ENCODE measurements around the gene METTL8.
"Not testable (repeated sequence)": the region's sequence is repeated elsewhere in the genome, so short reads cannot be mapped to it uniquely, and the experiment has no call there.

METTL8 gene

DNA sequence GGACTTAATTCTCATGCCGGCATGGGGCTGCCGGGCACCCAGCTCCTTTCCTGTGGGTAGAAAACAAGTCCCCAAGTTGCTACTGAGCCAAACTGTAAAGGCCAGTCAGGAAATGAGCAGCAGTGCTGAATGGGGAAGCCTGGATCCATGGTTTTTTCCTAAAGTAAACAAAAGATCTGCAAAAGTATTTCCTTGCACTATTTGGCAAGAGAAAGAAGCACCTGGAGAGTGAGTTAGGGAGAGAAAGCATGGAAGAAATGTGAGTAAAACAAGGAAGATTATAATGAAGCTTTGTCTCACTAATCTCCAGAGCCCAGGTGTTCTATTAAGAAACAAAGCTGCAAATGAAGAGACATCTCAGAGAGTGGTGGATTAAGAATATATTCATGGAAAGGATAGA is 117.6 kb downstream of the METTL8 start:
- no peak for DNase-seq (ENCODE audit: low read depth in 2 of 3, low spot score in 1 of 3)

- DNase-seq (ENCODE audit: low read depth in 2 of 3, low spot score in 1 of 3) = no peak
These were observed 118.0 kb downstream of the METTL8 start for GRCh38 chr2:171315781-171316180.

- DNase-seq (ENCODE audit: low read depth in 2 of 3, low spot score in 1 of 3) = not testable (repeated sequence)
These were observed 121.6 kb downstream of the METTL8 start for GRCh38 chr2:171312182-171312581.

DNA sequence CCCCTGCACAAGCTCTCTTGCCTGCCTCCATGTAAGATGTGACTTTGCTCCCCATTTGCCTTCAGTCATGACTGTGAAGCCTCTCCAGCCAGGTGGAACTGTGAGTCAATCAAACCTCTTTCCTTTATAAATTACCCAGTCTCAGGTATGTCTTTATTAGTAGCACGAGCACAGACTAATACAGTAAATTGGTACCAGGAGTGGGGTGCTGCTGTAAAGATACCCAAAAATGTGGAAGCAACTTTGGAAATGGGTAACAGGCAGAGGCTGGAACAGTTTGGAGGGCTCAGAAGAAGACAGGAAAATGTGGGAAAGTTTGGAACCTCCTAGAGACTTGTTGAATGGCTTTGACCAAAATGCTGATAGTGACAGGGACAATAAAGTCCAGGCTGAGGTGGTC is 122.2 kb downstream of the METTL8 start:
- not testable (repeated sequence) for DNase-seq (ENCODE audit: low read depth in 2 of 3, low spot score in 1 of 3)

- DNase-seq (ENCODE audit: low read depth in 2 of 3, low spot score in 1 of 3) = no peak
These were observed 122.9 kb downstream of the METTL8 start for GRCh38 chr2:171310889-171311288.

GRCh38 chr2:171309455-171310286 is 124.1 kb downstream of the METTL8 start:
- DNase-seq (ENCODE audit: low read depth in 2 of 3, low spot score in 1 of 3) = no peak

DNA sequence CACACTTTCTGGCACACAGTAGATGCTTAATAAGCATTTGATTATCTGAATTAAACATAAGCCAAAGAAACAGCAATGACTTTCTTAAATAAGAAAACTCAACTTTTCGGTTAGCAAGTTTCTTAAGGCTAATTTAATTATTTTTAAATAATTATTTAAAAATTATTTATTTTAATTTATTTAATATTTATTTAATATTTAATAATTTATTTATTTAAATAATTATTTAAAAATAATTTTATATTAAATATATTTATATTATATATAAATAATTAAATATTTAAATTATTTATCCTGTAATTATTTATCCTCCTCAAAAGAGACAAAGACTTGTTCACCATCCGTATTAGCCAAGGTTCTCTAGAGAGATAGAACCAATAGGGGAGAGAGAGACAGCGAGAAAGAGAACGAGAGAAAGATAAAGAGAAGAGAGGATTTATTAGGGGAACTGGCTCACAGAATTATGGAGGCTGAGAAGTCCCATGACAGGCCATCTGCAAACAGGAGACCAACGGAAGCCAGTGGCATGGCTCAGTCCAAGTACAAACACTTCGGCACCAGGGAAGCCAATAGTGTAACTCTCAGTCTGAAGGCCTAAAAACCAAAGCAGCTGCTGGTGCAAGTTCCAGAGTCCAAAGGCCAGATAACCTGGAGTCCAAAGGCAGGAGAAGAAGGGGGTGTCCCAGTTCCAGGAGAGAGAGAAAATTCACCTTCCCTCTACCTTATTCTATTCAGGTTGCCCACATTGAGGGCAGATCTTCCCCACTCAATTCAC is 125.3 kb downstream of the METTL8 start:
- DNase-seq (ENCODE audit: low read depth in 2 of 3, low spot score in 1 of 3) = no peak

DNA sequence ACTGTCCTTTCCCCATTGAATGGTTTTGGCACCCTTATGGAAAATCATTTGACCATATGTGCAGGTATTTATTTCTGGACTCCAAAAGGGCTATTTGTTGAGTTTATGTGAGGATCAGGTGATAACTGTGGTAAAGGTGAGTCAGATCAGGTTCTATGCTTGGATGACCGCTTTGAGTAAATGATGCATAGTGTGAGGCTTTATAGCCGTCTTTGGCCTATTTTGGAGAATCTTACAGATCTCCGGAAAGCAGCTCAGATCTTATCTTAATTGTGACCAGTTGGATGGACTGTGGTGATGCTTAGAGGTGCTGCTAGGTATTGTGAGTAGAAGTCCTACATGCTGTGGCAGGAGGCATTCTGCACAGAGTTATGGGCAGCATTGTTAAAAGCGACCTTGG is 126.2 kb downstream of the METTL8 start:
- no peak for DNase-seq (ENCODE audit: low read depth in 2 of 3, low spot score in 1 of 3)

GRCh38 chr2:171297956-171298355 is 135.8 kb downstream of the METTL8 start:
- DNase-seq (ENCODE audit: low read depth in 2 of 3, low spot score in 1 of 3) = no peak

GRCh38 chr2:171294608-171295007 is 139.2 kb downstream of the METTL8 start:
- no peak for DNase-seq (ENCODE audit: low read depth in 2 of 3, low spot score in 1 of 3)

- no peak for DNase-seq (ENCODE audit: low read depth in 2 of 3, low spot score in 1 of 3)
These were observed 140.1 kb downstream of the METTL8 start for GRCh38 chr2:171293661-171294060.

DNA sequence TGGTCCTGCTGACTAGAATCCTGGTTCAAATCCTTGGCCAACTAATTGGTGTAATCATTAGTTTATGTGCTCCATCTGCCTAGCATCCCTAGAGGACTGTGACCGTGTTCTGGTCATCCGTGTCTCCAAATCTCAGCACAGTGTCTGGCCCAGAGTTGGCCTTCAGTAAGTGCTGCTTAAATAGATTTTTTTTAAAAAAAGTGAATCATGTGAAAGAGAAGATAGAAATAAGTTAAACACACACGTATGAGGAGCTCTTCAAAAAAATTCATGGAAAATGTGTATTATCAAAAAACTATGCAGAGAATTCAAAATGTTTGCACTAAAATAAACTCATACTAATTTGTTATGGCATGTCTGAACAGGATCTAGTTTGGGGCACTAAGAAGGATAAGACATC is 143.8 kb downstream of the METTL8 start:
- DNase-seq (ENCODE audit: low read depth in 2 of 3, low spot score in 1 of 3) = no peak

- no peak for DNase-seq (ENCODE audit: low read depth in 2 of 3, low spot score in 1 of 3)
These were observed 144.5 kb downstream of the METTL8 start for GRCh38 chr2:171289316-171289715.

DNA sequence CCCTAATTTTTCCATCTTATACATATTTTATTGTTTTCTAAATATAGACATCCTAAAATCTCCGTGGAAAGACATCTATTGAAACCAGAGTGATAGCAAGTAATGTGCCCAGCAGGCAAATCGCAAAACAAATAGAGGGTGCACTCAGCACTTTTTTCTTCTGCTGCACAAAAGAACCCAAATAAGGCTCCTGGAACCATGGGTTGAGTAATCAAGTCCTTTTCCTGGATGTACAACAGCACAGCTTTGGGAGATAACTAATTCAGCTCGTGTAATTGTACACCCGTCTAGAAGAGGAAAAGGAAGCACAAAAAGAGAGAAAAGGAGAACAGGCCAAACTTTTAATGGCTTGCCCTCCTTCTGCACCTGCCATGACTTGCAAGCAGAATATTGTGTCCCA is 146.2 kb downstream of the METTL8 start:
- no peak for DNase-seq (ENCODE audit: low read depth in 2 of 3, low spot score in 1 of 3)

DNA sequence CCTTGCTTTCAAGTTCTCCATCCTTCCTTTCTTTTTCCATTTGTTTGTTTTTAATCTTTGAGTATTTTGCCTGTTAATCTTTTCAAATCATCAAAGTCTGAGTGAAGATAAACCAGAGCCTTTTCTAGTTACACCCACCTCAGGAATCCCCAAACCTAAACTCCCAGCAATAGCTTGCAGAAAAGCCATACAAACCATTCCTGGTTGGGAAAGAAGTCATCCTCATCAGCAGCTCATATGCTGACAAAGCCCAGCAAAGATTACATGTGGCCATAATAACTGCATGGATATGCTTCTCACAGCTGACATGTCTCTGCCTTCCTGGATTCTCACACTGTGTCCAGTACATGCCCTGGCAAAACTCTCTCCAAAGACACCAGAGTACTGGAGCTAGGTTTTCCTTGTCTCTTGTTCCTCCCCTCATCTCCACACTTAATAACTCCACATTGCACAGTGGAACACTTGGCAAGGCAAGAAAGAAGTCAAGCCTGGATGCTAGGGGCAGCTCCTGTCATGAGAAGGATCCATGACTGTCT is 146.7 kb downstream of the METTL8 start:
- no peak for DNase-seq (ENCODE audit: low read depth in 2 of 3, low spot score in 1 of 3)

DNA sequence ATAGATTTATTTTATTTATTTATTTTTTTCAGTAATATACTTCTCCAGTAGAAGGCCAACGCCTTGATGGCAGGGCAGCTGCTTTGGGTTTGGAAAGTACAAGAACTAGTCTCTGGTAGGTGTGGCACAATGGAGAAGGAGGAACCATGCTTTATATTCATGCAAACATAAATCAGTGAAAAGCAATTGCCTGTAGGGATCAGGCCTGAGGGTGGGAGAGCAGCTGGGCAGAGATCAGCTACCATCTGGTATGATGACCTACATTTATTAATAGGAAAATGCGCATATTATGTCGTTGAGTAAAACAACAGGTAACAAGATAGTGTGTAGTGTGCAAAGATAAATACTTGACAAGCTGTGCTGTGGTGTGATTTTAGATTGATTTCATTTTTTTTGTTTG is 152.7 kb downstream of the METTL8 start:
- no peak for DNase-seq (ENCODE audit: low read depth in 2 of 3, low spot score in 1 of 3)

DNA sequence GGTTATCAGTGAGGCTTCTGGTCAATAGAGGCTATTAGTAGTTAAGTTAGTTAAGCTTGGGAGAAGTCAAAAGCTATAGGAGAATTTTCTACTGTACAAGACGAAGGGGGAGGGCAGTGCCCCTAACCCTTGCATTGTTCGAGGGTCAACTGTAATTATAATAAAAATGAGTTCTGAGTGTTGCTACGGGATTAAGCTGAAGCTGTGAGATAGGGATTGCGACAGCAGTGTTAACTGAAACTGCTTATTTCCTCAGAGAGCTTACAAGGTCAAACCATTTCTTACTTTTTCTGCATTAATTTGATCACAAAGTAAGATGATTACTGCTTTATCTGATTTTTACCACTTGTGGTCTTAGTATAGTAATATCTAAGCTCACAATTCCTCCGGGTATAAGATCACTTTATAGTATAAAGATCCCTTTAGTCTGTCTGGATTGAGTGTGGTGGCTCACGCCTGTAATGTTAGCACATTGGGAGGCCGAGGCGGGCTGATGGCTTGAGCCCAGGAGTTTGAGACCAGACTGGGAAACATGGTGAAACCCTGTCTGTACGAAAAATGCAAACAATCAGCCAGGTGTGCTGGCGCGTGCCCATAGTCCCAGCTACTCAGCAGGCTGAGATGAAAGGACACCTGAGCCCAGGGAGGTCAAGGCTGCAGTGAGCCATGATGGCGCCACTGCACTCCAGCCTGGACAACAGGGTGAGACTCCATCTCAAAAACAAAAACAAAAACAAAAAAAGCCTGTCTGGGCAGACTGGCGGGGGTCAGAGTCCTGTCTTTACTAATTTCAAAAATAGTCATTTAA is 153.6 kb downstream of the METTL8 start:
- no peak for DNase-seq (ENCODE audit: low read depth in 2 of 3, low spot score in 1 of 3)

DNA sequence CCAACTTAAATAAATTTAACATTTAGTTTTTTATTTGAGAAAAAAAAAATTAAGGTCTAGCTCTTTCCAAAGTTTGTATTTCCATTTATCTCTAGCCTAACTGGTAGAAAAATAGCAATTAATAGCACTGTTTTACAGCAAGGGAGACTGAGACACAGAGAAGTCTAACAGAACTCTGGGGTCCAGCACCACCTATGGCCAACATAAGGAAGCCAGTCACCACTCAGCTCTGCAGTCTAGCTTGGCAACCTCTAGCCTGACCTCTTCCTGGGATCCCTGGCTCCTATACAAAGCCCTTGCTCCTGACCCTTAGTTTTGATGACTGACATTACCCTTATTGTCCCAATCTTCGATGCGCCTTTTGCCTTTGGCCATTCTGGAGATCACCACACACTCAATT is 159.0 kb downstream of the METTL8 start:
- no peak for DNase-seq (ENCODE audit: low read depth in 2 of 3, low spot score in 1 of 3)

DNA sequence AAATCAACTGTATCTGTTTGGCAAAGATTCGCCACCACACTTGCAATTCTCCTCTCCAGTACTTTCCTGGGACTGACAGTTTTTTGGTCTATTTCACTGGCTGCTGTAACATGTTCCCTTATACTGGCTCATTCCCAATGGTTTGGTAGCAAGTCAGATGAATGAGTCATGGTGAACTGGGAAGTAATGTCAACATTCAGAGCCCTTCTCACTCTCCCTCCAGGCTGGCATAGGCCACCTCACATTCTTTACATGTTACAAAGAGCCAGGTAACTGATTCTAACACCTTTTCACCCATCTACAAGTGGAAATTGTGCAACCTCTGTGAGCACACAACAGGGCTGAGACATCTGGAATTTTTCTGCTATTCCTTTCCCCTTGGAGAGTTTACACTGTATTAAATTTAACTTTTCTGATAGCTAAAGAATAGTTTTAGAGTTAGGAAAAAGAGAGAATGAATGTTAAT is 161.8 kb downstream of the METTL8 start:
- no peak for DNase-seq (ENCODE audit: low read depth in 2 of 3, low spot score in 1 of 3)

DNA sequence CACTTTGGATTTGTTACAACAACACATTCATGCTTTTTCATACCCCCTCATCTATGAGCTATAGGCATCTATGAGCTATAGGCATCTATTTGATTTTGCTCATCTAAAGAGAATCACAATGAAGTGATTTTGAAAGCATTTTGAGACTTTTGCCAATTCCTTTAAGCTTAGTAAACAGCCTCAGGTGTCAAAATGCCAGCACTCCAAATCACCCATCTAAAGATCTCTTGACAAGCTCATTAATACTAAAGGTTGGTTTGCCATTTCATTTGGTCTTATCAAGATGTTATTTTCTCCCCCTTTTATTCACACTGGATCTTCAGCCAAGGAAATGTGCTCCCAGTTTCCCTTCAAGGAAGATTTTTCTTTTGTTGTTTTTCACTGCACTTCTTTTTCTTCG is 162.4 kb downstream of the METTL8 start:
- DNase-seq (ENCODE audit: low read depth in 2 of 3, low spot score in 1 of 3) = no peak

Data from stimulated activated CD4-positive, alpha-beta T cell treated with anti-CD3 and anti-CD28 coated beads, Interleukin-12 subunit alpha, Interleukin-12 subunit beta, amount 100 ng/mL, for 48 hours (primary cell).